Measurements from ENCODE around the gene XRCC1. TPM values are rescaled to one million over a fixed set of nuclear protein-coding genes. Genes with fewer than 3 reads are reported as not detected.

Gene XRCC1
- total and polyA plus RNA-seq, 2 of the 4 experiments (the other 2 are of a cell fraction) = 12.5 to 21.3 TPM

- DNase-seq = peak; percentile 32
- H4K8ac ChIP-seq (ENCODE audit: low read depth in 2 of 2, low read length in 2 of 2) = peak overlapping the region in 1 of 2 experiments; percentile 53; a peak in 3 of 4 replicates
- H3K23ac ChIP-seq (ENCODE audit: low read depth, low read length) = peak overlapping the region; percentile 76
- peak overlapping the region; percentile 91 for H2AK5ac ChIP-seq (ENCODE audit: low read depth, low read length)
- TF ChIP-seq SMC3 (IDR thresholded peaks at IDR 0.05; ENCODE audit: low read depth, low read length) = no peak
- TF ChIP-seq MAFK (IDR thresholded peaks at IDR 0.05; ENCODE audit: low read depth, low read length) = no peak
- no peak for TF ChIP-seq CHD1 (IDR thresholded peaks at IDR 0.05; ENCODE audit: low read depth, low read length)
- TF ChIP-seq POLR2A (IDR thresholded peaks at IDR 0.05; ENCODE audit: low read depth, low read length) = 0 out of 2 replicates have a peak, but pooled peaks have one; percentile 1
- TF ChIP-seq CEBPB (IDR thresholded peaks at IDR 0.05; ENCODE audit: low read depth, low read length) = peak; percentile 36; the same call in 1 of the 2 replicates
- no peak for TF ChIP-seq USF2 (IDR thresholded peaks at IDR 0.05; ENCODE audit: low read depth, low read length)
- H3K14ac ChIP-seq (replicated peaks; ENCODE audit: low read depth, low read length) = peak overlapping the region; percentile 77
- H2AK9ac ChIP-seq (replicated peaks; ENCODE audit: low read depth, low read length, poor library complexity) = peak overlapping the region; percentile 84
- H4K5ac ChIP-seq (ENCODE audit: low read depth, low read length) = no peak overlapping the region
- H2BK5ac ChIP-seq (ENCODE audit: low read depth, low read length, poor library complexity, severe bottlenecking) = peak overlapping the region; percentile 11
- H3K9me3 ChIP-seq (ENCODE audit: control insufficient read depth, insufficient read depth, low read length) = no peaks in the 10 kb centered on the region
- peak; percentile 12 for ATAC-seq (ENCODE audit: low read depth)
- no TSS peak for BruUV-seq (replicated peaks)
- peaks cover 11% of the 10 kb centered on the region for H3K9me1 ChIP-seq (ENCODE audit: insufficient read depth, low read length)
- H3K9ac ChIP-seq (ENCODE audit: low read depth, low read length) = peak overlapping the region; percentile 80
- dilution Hi-C loops (cut with HindIII; ENCODE audit: low sequenced_read_pairs, unreplicated experiment) = no loop called here
- peak overlapping the region; percentile 19; the same call in 1 of the 2 replicates for H4K91ac ChIP-seq (ENCODE audit: insufficient read depth, low read depth, low read length)
- intact Hi-C loops (cut with micrococcal nuclease) = no loop called here
- H3K79me1 ChIP-seq (ENCODE audit: low read depth in 1 of 2, low read length in 2 of 2) = peaks cover 20 to 65% of the 10 kb centered on the region in 2 experiments; a peak in 3 of 4 replicates
- no peak overlapping the region for H3K18ac ChIP-seq (ENCODE audit: low read depth, low read length)
- H3K4me2 ChIP-seq (ENCODE audit: low read depth, low read length) = peak overlapping the region; percentile 82
- peaks cover 6% of the 10 kb centered on the region for H4K20me1 ChIP-seq (ENCODE audit: insufficient read depth, low read length)
- no peak overlapping the region for H2BK20ac ChIP-seq (ENCODE audit: low read depth, low read length)
- H3K56ac ChIP-seq (ENCODE audit: extremely low read depth, insufficient read depth, low read length) = 0 out of 2 replicates have a peak overlapping the region, but pooled peaks have one; percentile 54
- H3K27ac ChIP-seq (ENCODE audit: insufficient read depth, low read length) = peak overlapping the region; percentile 19
- H3K4ac ChIP-seq (ENCODE audit: low read depth, low read length) = peak overlapping the region; percentile 76
- peaks cover 2% of the 10 kb centered on the region; the same call in 1 of the 2 replicates for H3K36me3 ChIP-seq (ENCODE audit: control insufficient read depth, insufficient read depth, low read length)
- H2AFZ ChIP-seq (replicated peaks; ENCODE audit: low read length, poor library complexity) = peak overlapping the region; percentile 94
- 4% methylated on average over 5 of the region's 12 CpGs; no CpG with 5 or more reads in 1 of the 2 experiments for WGBS, 2 experiments (ENCODE audit: extremely low coverage in 2 of 2, insufficient read length in 1 of 2)
- no peak overlapping the region; the same call in 1 of the 2 replicates for H2BK120ac ChIP-seq (ENCODE audit: low read depth, low read length)
- ChIA-PET CTCF (interaction anchor here (1.3 kb wide), 1 partner anchor 78 kb away, joined by 5 read pairs; no protein-coding TSS in a partner anchor), POLR2A (ENCODE audit: unreplicated experiment) (interaction anchor here (0.6 to 1.0 kb wide), 3 partner anchors 8 to 265 kb away, joined by 5 to 9 read pairs (median 6); no protein-coding TSS in a partner anchor)
- peak overlapping the region; percentile 96 for H3K4me3 ChIP-seq (ENCODE audit: insufficient read depth, low read depth, low read length)
- no peak overlapping the region; the same call in 2 of the 3 replicates for H2BK15ac ChIP-seq (ENCODE audit: low read depth, low read length)
- H3K27me3 ChIP-seq (ENCODE audit: control insufficient read depth, insufficient read depth, low read length) = no peaks in the 10 kb centered on the region
- peaks cover 4% of the 10 kb centered on the region for H3K4me1 ChIP-seq (ENCODE audit: control insufficient read depth, insufficient read depth, low read length)
- in situ Hi-C loops (cut with MboI; ENCODE audit: low sequenced_read_pairs) = loop anchor here (5.0 to 10.0 kb wide), 2 partner anchors 78 to 420 kb away; no protein-coding TSS in a partner anchor
Observed at GRCh38 chr19:43524922-43525835, 50.1 kb downstream of the XRCC1 start.
